ENCODE data around the gene RAB9B. TPM values are rescaled to one million over a fixed set of nuclear protein-coding genes. Genes with fewer than 3 reads are reported as not detected.

The RAB9B gene
- total RNA-seq, 1 donor from 2014 or later: 1.9 TPM

DNA sequence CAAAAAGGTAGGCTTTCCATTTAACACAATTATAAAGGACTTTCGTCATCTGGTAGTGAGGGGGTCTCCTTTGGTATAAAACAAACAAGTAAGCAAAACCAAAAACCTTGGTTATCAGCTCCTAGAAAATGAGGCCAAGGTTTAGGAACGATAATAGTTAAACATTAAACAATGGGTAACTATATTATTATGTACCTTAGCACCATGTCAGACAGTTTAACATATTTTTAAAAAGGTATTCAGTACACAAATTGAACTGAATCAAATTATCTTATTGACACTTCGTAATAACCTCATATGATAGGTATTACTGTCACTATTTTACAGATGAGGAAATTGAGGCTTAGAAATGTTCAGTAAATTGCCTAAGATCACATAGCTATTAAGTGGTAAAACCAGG, 32.1 kb upstream of the RAB9B start:
- H3K4me3 Mint-ChIP-seq: no peak overlapping the region
- no peak for TF ChIP-seq CTCF (IDR thresholded peaks at IDR 0.05; ENCODE audit: unreplicated experiment)
- no peak overlapping the region for H3K27ac Mint-ChIP-seq
- H3K4me1 Mint-ChIP-seq: no peaks in the 10 kb centered on the region
- H3K9me3 Mint-ChIP-seq: peaks cover 16% of the 10 kb centered on the region
- H3K27me3 Mint-ChIP-seq (ENCODE audit: low read depth): no peaks in the 10 kb centered on the region
- DNase-seq (ENCODE audit: low spot score in 2 of 2, unreplicated experiment in 2 of 2): no peak
- no peaks in the 10 kb centered on the region for H3K36me3 Mint-ChIP-seq

DNA sequence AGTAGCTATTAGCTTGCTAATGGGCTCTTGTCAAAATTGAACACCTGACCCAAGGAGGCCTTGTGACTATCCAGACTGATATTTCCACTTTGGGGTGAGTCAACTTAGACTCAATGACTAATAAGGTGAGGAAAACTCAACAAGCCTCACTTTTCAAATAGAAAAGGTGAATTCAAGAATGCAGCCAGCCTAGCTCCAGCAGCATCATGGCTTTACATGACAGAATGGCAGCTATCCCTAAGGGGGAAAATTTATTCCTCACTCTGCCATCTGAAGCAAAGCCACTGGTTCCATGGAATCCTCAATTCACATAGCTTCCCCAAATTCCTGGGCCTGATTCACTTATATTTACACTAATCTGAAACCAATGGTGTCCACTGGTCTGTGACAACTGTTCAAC, 29.1 kb upstream of the RAB9B start:
- no peaks in the 10 kb centered on the region for H3K4me1 Mint-ChIP-seq
- H3K4me3 Mint-ChIP-seq: no peak overlapping the region
- TF ChIP-seq CTCF (IDR thresholded peaks at IDR 0.05; ENCODE audit: unreplicated experiment): no peak
- H3K36me3 Mint-ChIP-seq: no peaks in the 10 kb centered on the region
- H3K27me3 Mint-ChIP-seq (ENCODE audit: low read depth): peaks cover 7% of the 10 kb centered on the region
- DNase-seq (ENCODE audit: low spot score in 2 of 2, unreplicated experiment in 2 of 2): no peak
- peaks cover 31% of the 10 kb centered on the region for H3K9me3 Mint-ChIP-seq
- no peak overlapping the region for H3K27ac Mint-ChIP-seq

GRCh38 chrX:103849558-103849957, 17.5 kb upstream of the RAB9B start:
- Mint-ChIP-seq H3K27ac (no peak overlapping the region), H3K4me3 (no peak overlapping the region), H3K27me3 (ENCODE audit: low read depth) (peaks cover 9% of the 10 kb centered on the region), H3K36me3 (no peaks in the 10 kb centered on the region), H3K4me1 (peaks cover 11% of the 10 kb centered on the region), H3K9me3 (peaks cover 11% of the 10 kb centered on the region)
- TF ChIP-seq CTCF (IDR thresholded peaks at IDR 0.05; ENCODE audit: unreplicated experiment): no peak
- no peak for DNase-seq (ENCODE audit: low spot score in 2 of 2, unreplicated experiment in 2 of 2)

GRCh38 chrX:103847174-103847870, 15.3 kb upstream of the RAB9B start:
- Mint-ChIP-seq H3K9me3 (peaks cover 11% of the 10 kb centered on the region), H3K27ac (no peak overlapping the region), H3K27me3 (ENCODE audit: low read depth) (peaks cover 9% of the 10 kb centered on the region), H3K4me1 (peaks cover 11% of the 10 kb centered on the region), H3K36me3 (no peaks in the 10 kb centered on the region), H3K4me3 (no peak overlapping the region)
- no peak for TF ChIP-seq CTCF (IDR thresholded peaks at IDR 0.05; ENCODE audit: unreplicated experiment)
- no peak for DNase-seq (ENCODE audit: low spot score in 2 of 2, unreplicated experiment in 2 of 2)

DNA sequence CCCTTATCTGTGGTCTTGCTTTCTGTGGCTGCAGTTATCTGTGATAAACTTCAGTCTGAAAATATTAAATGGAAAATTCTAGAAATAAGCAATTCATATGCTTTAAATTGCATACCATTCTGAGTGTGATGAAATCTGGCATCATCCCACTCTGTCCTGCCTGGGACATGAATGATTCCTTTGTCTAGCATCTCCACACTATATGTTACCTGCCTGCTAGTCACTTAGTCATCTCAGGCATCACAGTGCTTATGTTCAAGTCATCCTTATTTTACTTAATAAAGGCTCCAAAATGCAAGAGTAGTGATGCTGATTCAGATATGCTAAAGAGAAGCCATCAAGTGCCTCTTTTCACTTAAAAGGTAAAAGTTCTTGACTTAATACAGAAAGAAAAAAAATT, 14.3 kb upstream of the RAB9B start:
- Mint-ChIP-seq H3K27me3 (ENCODE audit: low read depth) (peaks cover 9% of the 10 kb centered on the region), H3K27ac (no peak overlapping the region), H3K36me3 (no peaks in the 10 kb centered on the region), H3K4me3 (no peak overlapping the region), H3K9me3 (peaks cover 9% of the 10 kb centered on the region), H3K4me1 (peaks cover 11% of the 10 kb centered on the region)
- TF ChIP-seq CTCF (IDR thresholded peaks at IDR 0.05; ENCODE audit: unreplicated experiment): no peak
- DNase-seq (ENCODE audit: low spot score in 2 of 2, unreplicated experiment in 2 of 2): no peak
